SHP77 (cell line): ENCODE data around the gene LIMK1.
"Not testable (repeated sequence)": the region's sequence is repeated elsewhere in the genome, so short reads cannot be mapped to it uniquely, and the experiment has no call there.

Source experiments
- DNase-seq, 2 experiments: peaks; one replicate each; lab custom pipeline; 2025; lab: John Stamatoyannopoulos, UW

The LIMK1 gene

GRCh38 chr7:74083117-74083876 lies at the start of gene LIMK1:
LIMK1 (plus strand) TSS chr7:74083804; CDS start chr7:74083991, 187 bp downstream.
- DNase-seq = peak; percentile 65 to 79

GRCh38 chr7:74037609-74038008 lies 46.0 kb upstream of the LIMK1 start:
- no peak for DNase-seq

GRCh38 chr7:74038194-74038961 lies 45.2 kb upstream of the LIMK1 start:
- DNase-seq = no peak

- no peak for DNase-seq
Measured at GRCh38 chr7:74039337-74039736, 44.3 kb upstream of the LIMK1 start.

GRCh38 chr7:74040101-74040790 lies 43.4 kb upstream of the LIMK1 start:
- no peak for DNase-seq

GRCh38 chr7:74040791-74041520 lies 42.6 kb upstream of the LIMK1 start:
- no peak for DNase-seq

- no peak for DNase-seq
Measured at GRCh38 chr7:74042746-74043522, 40.7 kb upstream of the LIMK1 start.

- no peak for DNase-seq
Measured at GRCh38 chr7:74043523-74043951, 40.1 kb upstream of the LIMK1 start.

- DNase-seq = no peak
Measured at GRCh38 chr7:74044366-74045350, 38.9 kb upstream of the LIMK1 start.

GRCh38 chr7:74046581-74046980 lies 37.0 kb upstream of the LIMK1 start:
- DNase-seq = not testable (repeated sequence)

GRCh38 chr7:74047804-74048380 lies 35.7 kb upstream of the LIMK1 start:
- DNase-seq = no peak

- DNase-seq = no peak
Measured at GRCh38 chr7:74048999-74049599, 34.5 kb upstream of the LIMK1 start.

GRCh38 chr7:74049997-74050798 lies 33.4 kb upstream of the LIMK1 start:
- no peak for DNase-seq

GRCh38 chr7:74051193-74051592 lies 32.4 kb upstream of the LIMK1 start:
- no peak for DNase-seq

GRCh38 chr7:74051629-74052410 lies 31.8 kb upstream of the LIMK1 start:
- peak; percentile 58 to 65 for DNase-seq

GRCh38 chr7:74052628-74053027 lies 31.0 kb upstream of the LIMK1 start:
- DNase-seq = no peak

- no peak for DNase-seq
Measured at GRCh38 chr7:74053589-74054186, 29.9 kb upstream of the LIMK1 start.
